Endothelial cell (in vitro differentiated cells): Measurements from ENCODE around the gene AUTS2. TPM values are rescaled to one million over a fixed set of nuclear protein-coding genes. Genes with fewer than 3 reads are reported as not detected.

ENCODE experiments used
- DNase-seq: peaks from one replicate; pipeline ENCODE4 v3.0.0; 2021; ENCODE audit warnings: low spot score
- H3K27ac Mint-ChIP-seq: one replicate; pipeline ENCODE4 v1.8.0; 2021; ENCODE audit warnings: mixed read lengths, inconsistent platforms; ENCODE audit not compliant: unreplicated experiment
- H3K27me3 Mint-ChIP-seq: one replicate; pipeline ENCODE4 v1.8.0; 2021; ENCODE audit warnings: mild to moderate bottlenecking, moderate library complexity, mixed read lengths, inconsistent platforms; ENCODE audit not compliant: unreplicated experiment
- H3K36me3 Mint-ChIP-seq: one replicate; pipeline ENCODE4 v1.8.0; 2021; ENCODE audit warnings: mild to moderate bottlenecking, low read depth, mixed read lengths, inconsistent platforms; ENCODE audit not compliant: unreplicated experiment
- H3K4me1 Mint-ChIP-seq: one replicate; pipeline ENCODE4 v1.8.0; 2021; ENCODE audit warnings: mild to moderate bottlenecking, mixed read lengths, inconsistent platforms; ENCODE audit not compliant: unreplicated experiment
- H3K4me3 Mint-ChIP-seq: one replicate; pipeline ENCODE4 v1.8.0; 2021; ENCODE audit warnings: mild to moderate bottlenecking, mixed read lengths, inconsistent platforms; ENCODE audit not compliant: unreplicated experiment
- H3K9me3 Mint-ChIP-seq: one replicate; pipeline ENCODE4 v1.8.0; 2021; ENCODE audit warnings: mixed read lengths, inconsistent platforms; ENCODE audit not compliant: unreplicated experiment
- CTCF ChIP-seq: fragments of 200-600 bp; sonication (generic); IDR thresholded peaks from one replicate; pipeline ENCODE4 v1.5.0; 2021; ENCODE audit warnings: antibody characterized with exemption; ENCODE audit not compliant: unreplicated experiment
- total RNA-seq: library from RNA; stranded (reverse); fragmentation: NEBNext Ultra II Directional; extraction: Animal tissue kit (Norgen Biotek cat#: 25700); gene quantifications from one replicate; pipeline ENCODE4 v1.2.1, GENCODE V29; 2021; ENCODE audit not compliant: unreplicated experiment

The AUTS2 gene
- total RNA-seq, 1 donor from 2014 or later, result 103 TPM

- Mint-ChIP-seq H3K4me3 (no peak overlapping the region), H3K4me1 (peaks cover 56% of the 10 kb centered on the region), H3K36me3 (peaks cover 6% of the 10 kb centered on the region), H3K9me3 (no peaks in the 10 kb centered on the region), H3K27me3 (peaks cover 2% of the 10 kb centered on the region), H3K27ac (no peak overlapping the region)
- no peak for DNase-seq
- no peak for TF ChIP-seq CTCF
These were observed 21.8 kb downstream of the AUTS2 start for GRCh38 chr7:69620063-69620462.

- peaks cover 6% of the 10 kb centered on the region for H3K36me3 Mint-ChIP-seq
- H3K4me1 Mint-ChIP-seq, result peaks cover 62% of the 10 kb centered on the region
- no peak overlapping the region for H3K27ac Mint-ChIP-seq
- DNase-seq, result no peak
- no peak for TF ChIP-seq CTCF
- peaks cover 2% of the 10 kb centered on the region for H3K27me3 Mint-ChIP-seq
- H3K9me3 Mint-ChIP-seq, result no peaks in the 10 kb centered on the region
- no peak overlapping the region for H3K4me3 Mint-ChIP-seq
These were observed 22.4 kb downstream of the AUTS2 start for GRCh38 chr7:69620650-69621049.

- no peak for DNase-seq
- H3K36me3 Mint-ChIP-seq, result peaks cover 6% of the 10 kb centered on the region
- H3K4me1 Mint-ChIP-seq, result peaks cover 64% of the 10 kb centered on the region
- no peak overlapping the region for H3K4me3 Mint-ChIP-seq
- no peak for TF ChIP-seq CTCF
- H3K27me3 Mint-ChIP-seq, result peaks cover 2% of the 10 kb centered on the region
- H3K9me3 Mint-ChIP-seq, result no peaks in the 10 kb centered on the region
- H3K27ac Mint-ChIP-seq, result peak overlapping the region; percentile 98
These were observed 23.9 kb downstream of the AUTS2 start for GRCh38 chr7:69622014-69622835.

GRCh38 chr7:69622960-69623359 lies 24.7 kb downstream of the AUTS2 start:
- Mint-ChIP-seq H3K36me3 (peaks cover 6% of the 10 kb centered on the region), H3K4me3 (no peak overlapping the region), H3K27ac (peak overlapping the region; percentile 58), H3K9me3 (no peaks in the 10 kb centered on the region), H3K4me1 (peaks cover 64% of the 10 kb centered on the region), H3K27me3 (peaks cover 2% of the 10 kb centered on the region)
- no peak for TF ChIP-seq CTCF
- no peak for DNase-seq
